Liver (tissue), 3 donors: ENCODE measurements around the gene TMEM178B.

Source experiments
- FOXA1 ChIP-seq: IDR thresholded peaks from 2 replicates; pipeline ENCODE4 v1.6.1; 2016; ENCODE audit warnings: antibody characterized with exemption
- GABPA ChIP-seq, 2 donors: IDR thresholded peaks in 1 of 2; conservative IDR thresholded peaks in 1 of 2; 2 replicates each; pipeline ENCODE4 v1.6.1; 2016; ENCODE audit warnings: antibody characterized with exemption in 2 of 2, mild to moderate bottlenecking in 1 of 2, moderate library complexity in 1 of 2
- JUND ChIP-seq, 2 donors: IDR thresholded peaks; 2 replicates each; pipeline ENCODE4 v1.6.1; 2016; ENCODE audit warnings: antibody characterized with exemption in 2 of 2
- RAD21 ChIP-seq, 2 donors: IDR thresholded peaks; 2 replicates each; pipeline ENCODE4 v1.6.1; 2016; ENCODE audit warnings: antibody characterized with exemption in 2 of 2, mild to moderate bottlenecking in 2 of 2
- SP1 ChIP-seq: IDR thresholded peaks from 2 replicates; pipeline ENCODE4 v1.6.1; 2018; ENCODE audit warnings: antibody characterized with exemption, mild to moderate bottlenecking
- TAF1 ChIP-seq: conservative IDR thresholded peaks from 2 replicates; pipeline ENCODE4 v1.6.1; 2016; ENCODE audit warnings: antibody characterized with exemption, mild to moderate bottlenecking
- TF ChIP-seq, protein P1 (sequence below): IDR thresholded peaks from 2 replicates; pipeline ENCODE4 v1.6.1; 2016; ENCODE audit warnings: antibody characterized with exemption
- TF ChIP-seq, protein P2 (sequence below): fragments of 150-350 bp; IDR thresholded peaks from 2 replicates; pipeline ENCODE4 v1.5.1; 2017; ENCODE audit warnings: improper control_type of control experiment, low read depth, low read length; ENCODE audit not compliant: missing input control
- TF ChIP-seq, protein P3 (sequence below): IDR thresholded peaks from 2 replicates; pipeline ENCODE4 v1.6.1; 2016; ENCODE audit warnings: antibody characterized with exemption
- TF ChIP-seq, protein P4 (sequence below): IDR thresholded peaks from 2 replicates; pipeline ENCODE4 v1.6.1; 2016; ENCODE audit warnings: antibody characterized with exemption, mild to moderate bottlenecking
- TF ChIP-seq, protein P5 (sequence below): IDR thresholded peaks from 2 replicates; pipeline ENCODE4 v1.6.1; 2016; ENCODE audit warnings: antibody characterized with exemption
- donor health status: healthy.
- donor health status: healthy.

DNA sequence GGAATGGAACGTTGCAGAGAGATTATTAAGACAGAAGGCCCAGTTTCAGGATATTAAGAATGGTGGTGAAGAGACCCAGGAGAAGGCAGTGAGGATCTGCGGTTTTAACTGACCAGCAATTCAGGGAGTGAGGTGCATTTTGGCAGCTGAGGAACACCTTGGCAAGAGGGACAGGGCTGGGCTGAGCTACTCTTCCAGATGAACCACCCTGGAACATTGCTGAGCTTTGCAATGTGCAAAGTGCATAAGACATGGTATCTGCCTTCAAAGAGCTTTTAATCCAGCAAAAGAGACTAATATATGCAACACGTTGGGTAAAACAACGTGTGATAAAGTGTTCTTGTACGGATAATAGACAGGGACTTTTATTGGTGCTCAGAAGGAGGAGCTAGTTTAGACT, 296.3 kb downstream of the TMEM178B start:
- TF ChIP-seq, protein P1, sequence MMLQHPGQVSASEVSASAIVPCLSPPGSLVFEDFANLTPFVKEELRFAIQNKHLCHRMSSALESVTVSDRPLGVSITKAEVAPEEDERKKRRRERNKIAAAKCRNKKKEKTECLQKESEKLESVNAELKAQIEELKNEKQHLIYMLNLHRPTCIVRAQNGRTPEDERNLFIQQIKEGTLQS: no peak
- TF ChIP-seq, protein P2, sequence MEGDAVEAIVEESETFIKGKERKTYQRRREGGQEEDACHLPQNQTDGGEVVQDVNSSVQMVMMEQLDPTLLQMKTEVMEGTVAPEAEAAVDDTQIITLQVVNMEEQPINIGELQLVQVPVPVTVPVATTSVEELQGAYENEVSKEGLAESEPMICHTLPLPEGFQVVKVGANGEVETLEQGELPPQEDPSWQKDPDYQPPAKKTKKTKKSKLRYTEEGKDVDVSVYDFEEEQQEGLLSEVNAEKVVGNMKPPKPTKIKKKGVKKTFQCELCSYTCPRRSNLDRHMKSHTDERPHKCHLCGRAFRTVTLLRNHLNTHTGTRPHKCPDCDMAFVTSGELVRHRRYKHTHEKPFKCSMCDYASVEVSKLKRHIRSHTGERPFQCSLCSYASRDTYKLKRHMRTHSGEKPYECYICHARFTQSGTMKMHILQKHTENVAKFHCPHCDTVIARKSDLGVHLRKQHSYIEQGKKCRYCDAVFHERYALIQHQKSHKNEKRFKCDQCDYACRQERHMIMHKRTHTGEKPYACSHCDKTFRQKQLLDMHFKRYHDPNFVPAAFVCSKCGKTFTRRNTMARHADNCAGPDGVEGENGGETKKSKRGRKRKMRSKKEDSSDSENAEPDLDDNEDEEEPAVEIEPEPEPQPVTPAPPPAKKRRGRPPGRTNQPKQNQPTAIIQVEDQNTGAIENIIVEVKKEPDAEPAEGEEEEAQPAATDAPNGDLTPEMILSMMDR: no peak
- TF ChIP-seq, protein P3, sequence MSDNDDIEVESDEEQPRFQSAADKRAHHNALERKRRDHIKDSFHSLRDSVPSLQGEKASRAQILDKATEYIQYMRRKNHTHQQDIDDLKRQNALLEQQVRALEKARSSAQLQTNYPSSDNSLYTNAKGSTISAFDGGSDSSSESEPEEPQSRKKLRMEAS: no peak
- TF ChIP-seq, protein P4, sequence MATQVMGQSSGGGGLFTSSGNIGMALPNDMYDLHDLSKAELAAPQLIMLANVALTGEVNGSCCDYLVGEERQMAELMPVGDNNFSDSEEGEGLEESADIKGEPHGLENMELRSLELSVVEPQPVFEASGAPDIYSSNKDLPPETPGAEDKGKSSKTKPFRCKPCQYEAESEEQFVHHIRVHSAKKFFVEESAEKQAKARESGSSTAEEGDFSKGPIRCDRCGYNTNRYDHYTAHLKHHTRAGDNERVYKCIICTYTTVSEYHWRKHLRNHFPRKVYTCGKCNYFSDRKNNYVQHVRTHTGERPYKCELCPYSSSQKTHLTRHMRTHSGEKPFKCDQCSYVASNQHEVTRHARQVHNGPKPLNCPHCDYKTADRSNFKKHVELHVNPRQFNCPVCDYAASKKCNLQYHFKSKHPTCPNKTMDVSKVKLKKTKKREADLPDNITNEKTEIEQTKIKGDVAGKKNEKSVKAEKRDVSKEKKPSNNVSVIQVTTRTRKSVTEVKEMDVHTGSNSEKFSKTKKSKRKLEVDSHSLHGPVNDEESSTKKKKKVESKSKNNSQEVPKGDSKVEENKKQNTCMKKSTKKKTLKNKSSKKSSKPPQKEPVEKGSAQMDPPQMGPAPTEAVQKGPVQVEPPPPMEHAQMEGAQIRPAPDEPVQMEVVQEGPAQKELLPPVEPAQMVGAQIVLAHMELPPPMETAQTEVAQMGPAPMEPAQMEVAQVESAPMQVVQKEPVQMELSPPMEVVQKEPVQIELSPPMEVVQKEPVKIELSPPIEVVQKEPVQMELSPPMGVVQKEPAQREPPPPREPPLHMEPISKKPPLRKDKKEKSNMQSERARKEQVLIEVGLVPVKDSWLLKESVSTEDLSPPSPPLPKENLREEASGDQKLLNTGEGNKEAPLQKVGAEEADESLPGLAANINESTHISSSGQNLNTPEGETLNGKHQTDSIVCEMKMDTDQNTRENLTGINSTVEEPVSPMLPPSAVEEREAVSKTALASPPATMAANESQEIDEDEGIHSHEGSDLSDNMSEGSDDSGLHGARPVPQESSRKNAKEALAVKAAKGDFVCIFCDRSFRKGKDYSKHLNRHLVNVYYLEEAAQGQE: no peak
- no peak for TF ChIP-seq SP1
- TF ChIP-seq TAF1: no peak
- TF ChIP-seq FOXA1: no peak
- no peak for TF ChIP-seq RAD21 (IDR thresholded peaks at IDR 0.05)
- TF ChIP-seq, protein P5, sequence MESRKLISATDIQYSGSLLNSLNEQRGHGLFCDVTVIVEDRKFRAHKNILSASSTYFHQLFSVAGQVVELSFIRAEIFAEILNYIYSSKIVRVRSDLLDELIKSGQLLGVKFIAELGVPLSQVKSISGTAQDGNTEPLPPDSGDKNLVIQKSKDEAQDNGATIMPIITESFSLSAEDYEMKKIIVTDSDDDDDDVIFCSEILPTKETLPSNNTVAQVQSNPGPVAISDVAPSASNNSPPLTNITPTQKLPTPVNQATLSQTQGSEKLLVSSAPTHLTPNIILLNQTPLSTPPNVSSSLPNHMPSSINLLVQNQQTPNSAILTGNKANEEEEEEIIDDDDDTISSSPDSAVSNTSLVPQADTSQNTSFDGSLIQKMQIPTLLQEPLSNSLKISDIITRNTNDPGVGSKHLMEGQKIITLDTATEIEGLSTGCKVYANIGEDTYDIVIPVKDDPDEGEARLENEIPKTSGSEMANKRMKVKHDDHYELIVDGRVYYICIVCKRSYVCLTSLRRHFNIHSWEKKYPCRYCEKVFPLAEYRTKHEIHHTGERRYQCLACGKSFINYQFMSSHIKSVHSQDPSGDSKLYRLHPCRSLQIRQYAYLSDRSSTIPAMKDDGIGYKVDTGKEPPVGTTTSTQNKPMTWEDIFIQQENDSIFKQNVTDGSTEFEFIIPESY: no peak
- TF ChIP-seq GABPA (IDR thresholded peaks at IDR 0.05 in 1 of 2, conservative IDR thresholded peaks at IDR 0.05 in 1 of 2): no peak
- TF ChIP-seq JUND (IDR thresholded peaks at IDR 0.05): no peak
